HG03103 (cell line): ENCODE measurements around the gene PDXK.

ENCODE experiments used
- ATAC-seq: cut with Tn5 transposase; IDR thresholded peaks from one replicate; pipeline ENCODE4 v1.9.1; 2021; ENCODE audit warnings: low read depth; ENCODE audit not compliant: unreplicated experiment

The PDXK gene

GRCh38 chr21:43799301-43799840, 80.4 kb downstream of the PDXK start:
- no peak for ATAC-seq

- no peak for ATAC-seq
Observed at GRCh38 chr21:43800124-43800523, 81.2 kb downstream of the PDXK start.

- no peak for ATAC-seq
Observed at GRCh38 chr21:43800566-43800965, 81.6 kb downstream of the PDXK start.

GRCh38 chr21:43801006-43801783, 82.3 kb downstream of the PDXK start:
- ATAC-seq = no peak

- no peak for ATAC-seq
Observed at GRCh38 chr21:43802713-43803313, 83.9 kb downstream of the PDXK start.

GRCh38 chr21:43803558-43804300, 84.8 kb downstream of the PDXK start:
- no peak for ATAC-seq

- peak; percentile 62 for ATAC-seq
Observed at GRCh38 chr21:43805275-43805800, 86.4 kb downstream of the PDXK start.

GRCh38 chr21:43806017-43806710, 87.2 kb downstream of the PDXK start:
- peak; percentile 13 for ATAC-seq

GRCh38 chr21:43808367-43808766, 89.4 kb downstream of the PDXK start:
- no peak for ATAC-seq

- no peak for ATAC-seq
Observed at GRCh38 chr21:43808832-43809251, 89.9 kb downstream of the PDXK start.

- no peak for ATAC-seq
Observed at GRCh38 chr21:43809346-43809799, 90.4 kb downstream of the PDXK start.

GRCh38 chr21:43809853-43810504, 91.0 kb downstream of the PDXK start:
- no peak for ATAC-seq

GRCh38 chr21:43810505-43811261, 91.8 kb downstream of the PDXK start:
- peak; percentile 59 for ATAC-seq

- no peak for ATAC-seq
Observed at GRCh38 chr21:43811262-43812105, 92.6 kb downstream of the PDXK start.
